ENCODE data around the gene MMAB.

The MMAB gene

DNA sequence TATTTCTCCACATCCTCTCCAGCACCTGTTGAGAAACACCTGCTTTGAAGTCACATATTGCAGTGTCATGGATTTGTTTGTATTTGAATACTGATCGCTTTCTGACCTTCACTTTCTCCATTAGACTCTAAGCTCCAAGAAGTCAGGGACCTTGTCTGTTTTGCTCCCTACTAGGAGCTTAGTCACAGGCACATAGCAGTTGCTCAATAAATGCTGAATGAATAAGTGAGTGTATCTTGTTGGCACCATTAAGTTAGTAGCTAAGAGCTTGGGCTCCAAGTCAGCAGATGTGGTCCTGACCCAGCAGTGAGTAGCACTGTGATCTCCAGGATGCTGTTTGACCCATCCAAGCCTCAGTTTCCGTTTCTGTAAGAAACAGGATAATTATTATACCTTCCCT, 10.4 kb upstream of the MMAB start:
- DNase-seq (ENCODE audit: low read depth), result no peak

GRCh38 chr12:109582636-109583035, 9.3 kb upstream of the MMAB start:
- no peak for DNase-seq (ENCODE audit: low read depth)

DNA sequence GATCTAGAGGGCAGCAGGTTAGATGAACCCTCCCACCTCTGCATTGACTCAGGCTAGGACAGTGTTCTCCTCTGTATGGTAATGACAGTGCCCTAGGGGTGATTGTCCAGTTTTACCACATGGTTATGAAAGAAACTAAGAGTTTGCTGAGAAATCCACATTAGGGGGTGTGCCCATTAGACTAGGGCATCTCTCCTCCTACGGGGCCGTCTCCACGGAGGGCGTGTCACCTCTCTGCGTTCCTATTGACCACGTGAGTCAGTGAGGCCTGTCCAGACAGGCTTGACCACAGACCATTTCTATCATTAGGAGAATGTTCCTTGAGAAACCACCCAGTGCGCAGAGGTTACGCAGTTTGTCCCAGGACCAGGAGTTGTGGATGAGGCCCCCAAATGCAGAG, 8.6 kb upstream of the MMAB start:
- peak; percentile 42 for DNase-seq (ENCODE audit: low read depth)

DNA sequence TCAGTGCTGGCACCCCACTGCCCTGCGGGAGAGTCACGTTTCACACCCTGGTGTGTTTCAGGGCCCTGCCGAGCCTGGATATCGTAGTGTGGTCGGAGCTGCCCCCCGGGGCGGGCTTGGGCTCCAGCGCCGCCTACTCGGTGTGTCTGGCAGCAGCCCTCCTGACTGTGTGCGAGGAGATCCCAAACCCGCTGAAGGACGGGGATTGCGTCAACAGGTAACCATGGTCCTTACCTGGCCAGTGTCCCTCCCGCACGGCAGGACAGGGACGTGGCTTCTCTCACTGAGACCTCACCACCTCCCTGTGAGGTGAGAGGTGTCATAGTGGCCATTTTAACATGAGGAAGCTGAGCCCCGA, 8.0 kb upstream of the MMAB start:
- no peak for DNase-seq (ENCODE audit: low read depth)

GRCh38 chr12:109580684-109581333, 7.5 kb upstream of the MMAB start:
- no peak for DNase-seq (ENCODE audit: low read depth)

- DNase-seq (ENCODE audit: low read depth), result no peak
Observed at GRCh38 chr12:109580272-109580671, 7.0 kb upstream of the MMAB start.

GRCh38 chr12:109579639-109580038, 6.3 kb upstream of the MMAB start:
- no peak for DNase-seq (ENCODE audit: low read depth)

GRCh38 chr12:109578330-109578927, 5.1 kb upstream of the MMAB start:
- no peak for DNase-seq (ENCODE audit: low read depth)

DNA sequence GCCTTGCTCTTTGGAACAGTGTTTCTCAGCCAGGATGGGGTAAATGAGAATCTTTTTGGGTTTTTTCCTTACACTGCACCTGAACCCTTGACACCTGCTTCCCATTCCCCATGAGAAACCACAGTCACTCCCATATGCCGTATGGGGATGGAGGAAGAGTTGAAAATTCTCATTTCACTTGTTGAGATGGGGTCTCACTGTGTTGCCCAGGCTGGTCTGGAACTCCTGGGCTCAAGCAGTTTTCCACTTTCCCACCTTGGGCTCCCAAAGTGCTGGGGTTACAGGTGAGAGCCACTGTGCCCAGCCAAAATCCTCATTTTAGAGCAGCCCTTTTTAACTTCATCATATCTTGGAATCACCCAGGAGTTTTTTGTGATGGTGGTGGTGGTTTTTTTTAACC, 4.0 kb upstream of the MMAB start:
- no peak for DNase-seq (ENCODE audit: low read depth)

DNA sequence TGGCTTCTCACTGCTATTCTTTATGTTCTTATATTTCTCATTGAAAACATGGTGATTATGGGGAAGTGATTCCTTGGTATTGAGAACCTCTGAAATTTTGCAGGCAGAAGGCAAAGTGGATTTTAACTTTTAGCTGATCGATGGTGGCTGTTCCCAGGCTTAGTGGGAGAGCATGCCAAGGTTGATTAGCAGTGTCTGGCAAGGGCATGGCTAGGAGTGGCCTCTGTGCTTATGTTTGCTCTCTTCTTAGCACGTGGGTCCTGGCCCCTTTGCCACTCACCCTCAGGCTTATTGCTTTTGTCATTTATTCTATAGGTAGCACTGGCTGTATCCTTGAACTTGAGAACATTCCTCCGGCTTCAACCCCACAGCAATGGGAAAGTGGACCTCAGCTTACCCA, 2.4 kb upstream of the MMAB start:
- no peak for DNase-seq (ENCODE audit: low read depth)

- DNase-seq (ENCODE audit: low read depth), result no peak
Observed at GRCh38 chr12:109573914-109574244, 575 bp upstream of the MMAB start.

- DNase-seq (ENCODE audit: low read depth), result no peak
Observed at GRCh38 chr12:109572506-109572845, 828 bp downstream of the MMAB start.

DNA sequence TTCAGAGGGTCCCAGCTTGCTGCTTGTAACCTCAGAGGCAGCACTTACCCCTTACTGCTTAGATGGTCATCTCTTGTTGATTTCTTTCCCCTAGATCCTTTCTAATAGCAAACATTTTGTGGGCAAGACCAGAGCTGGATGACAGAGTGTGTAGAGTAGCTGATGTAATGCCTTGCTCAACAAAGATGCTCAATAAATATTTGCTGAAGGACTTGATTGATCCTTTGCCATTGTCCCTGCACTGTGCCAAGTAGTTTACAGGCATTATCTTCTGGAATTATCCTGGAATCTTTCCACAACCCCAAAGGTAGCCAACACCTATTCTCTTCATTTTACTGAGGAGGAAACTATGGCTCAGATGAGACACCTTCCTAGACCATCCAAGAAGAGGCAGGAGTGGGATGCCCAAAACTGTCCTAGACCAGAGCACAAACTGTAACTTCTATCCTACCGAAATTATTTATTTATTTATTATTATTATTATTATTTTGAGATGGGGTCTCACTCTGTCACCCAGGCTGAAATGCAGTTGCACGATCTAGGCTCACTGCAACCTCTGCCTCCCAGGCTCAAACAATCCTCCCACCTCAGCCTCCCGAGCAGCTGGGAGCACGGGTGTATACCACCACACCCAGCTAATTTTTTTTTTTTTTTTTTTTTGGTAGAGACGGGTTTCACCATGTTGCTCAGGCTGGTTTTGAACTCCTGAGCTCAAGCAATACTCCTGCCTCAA, 1.4 kb downstream of the MMAB start:
- DNase-seq (ENCODE audit: low read depth), result no peak

DNA sequence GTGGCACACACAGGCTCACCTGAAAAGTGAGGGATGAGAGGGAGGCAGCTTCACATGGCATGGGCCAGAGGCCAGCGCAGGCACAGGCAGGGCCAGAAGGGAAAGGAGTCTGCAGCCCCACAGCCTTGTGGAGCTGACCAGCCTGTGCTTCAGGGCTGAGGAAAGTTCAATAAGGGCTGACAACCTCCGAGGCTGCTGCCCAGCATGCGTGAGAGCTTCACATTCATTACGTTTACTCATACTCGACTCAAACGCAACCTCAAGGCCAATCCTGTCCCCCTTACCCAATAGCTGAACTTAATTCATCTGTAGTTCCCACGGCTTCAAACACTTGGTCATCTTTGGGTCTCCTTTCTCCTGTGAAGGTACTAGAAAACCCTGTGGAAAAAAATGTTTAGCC, 4.8 kb downstream of the MMAB start:
- DNase-seq (ENCODE audit: low read depth), result no peak

DNA sequence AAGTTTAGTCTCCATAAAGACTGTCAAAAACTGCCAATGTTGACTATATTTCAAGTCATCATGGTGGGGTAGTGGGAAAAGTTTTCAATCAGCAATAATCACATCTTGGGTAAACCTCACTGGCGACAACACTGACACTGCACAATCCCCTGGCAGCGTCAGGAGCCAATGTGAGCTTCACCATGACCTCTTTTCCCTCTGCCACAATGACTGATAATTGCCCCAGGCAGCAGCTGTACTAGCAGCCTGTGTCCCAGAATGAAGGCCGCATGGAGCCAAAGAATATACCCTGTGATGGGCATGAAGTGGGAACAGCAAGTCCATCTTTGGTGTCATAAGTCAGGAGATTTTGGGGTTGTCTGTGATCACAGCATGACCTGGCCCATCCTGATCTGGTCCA, 5.3 kb downstream of the MMAB start:
- DNase-seq (ENCODE audit: low read depth), result no peak

- DNase-seq (ENCODE audit: low read depth), result no peak
Observed at GRCh38 chr12:109567296-109567695, 6.0 kb downstream of the MMAB start.

GRCh38 chr12:109566424-109566823, 6.9 kb downstream of the MMAB start:
- no peak for DNase-seq (ENCODE audit: low read depth)

DNA sequence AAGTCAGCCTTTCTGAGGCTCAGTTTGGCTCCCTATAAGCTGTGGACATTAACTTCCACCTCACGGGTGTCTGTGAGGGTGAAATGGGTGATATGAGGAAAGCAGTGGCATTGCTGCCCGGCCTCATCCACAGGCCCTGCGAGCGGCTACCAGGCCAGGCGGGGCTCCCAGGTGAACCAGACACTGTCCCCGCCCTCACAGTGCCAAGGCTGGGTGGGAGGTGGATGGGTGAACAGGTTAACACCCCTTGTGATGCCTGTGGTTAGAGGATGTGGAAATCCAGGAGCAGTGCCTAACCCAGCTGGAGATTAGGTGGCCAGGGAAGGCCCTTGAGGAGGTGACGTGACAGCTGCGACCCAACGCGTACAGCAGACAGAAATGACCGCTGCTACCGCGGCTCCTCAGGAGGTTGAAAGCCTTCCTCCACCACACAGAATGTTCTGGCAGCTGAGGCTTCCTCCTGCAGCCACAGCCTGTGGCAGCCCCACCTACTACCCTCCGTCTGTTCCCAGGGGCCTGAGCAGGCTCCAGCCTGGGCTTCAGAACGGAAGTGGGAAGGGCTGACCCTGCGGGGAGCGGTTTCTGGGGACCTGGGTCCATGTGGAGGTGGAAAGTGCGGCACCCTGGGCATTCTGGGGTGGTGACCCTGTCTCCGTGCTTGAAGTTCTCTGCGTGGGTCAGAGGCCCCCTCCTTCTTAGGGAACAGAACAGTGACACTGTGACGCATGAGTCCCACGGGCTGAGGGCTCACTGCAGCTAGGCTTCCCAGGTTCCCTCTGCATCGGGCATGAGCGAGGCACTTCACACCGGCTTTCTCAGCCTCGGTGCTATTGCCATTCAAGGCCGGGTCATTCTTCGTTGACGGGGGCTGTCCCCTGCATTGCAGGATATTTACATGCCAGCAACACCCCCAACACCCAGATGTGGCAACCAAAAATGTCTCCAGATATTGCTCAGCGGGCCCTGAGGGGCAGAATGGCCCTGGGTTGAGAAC, 9.7 kb downstream of the MMAB start:
- no peak for DNase-seq (ENCODE audit: low read depth)

GRCh38 chr12:109562871-109563270, 10.4 kb downstream of the MMAB start:
- no peak for DNase-seq (ENCODE audit: low read depth)

DNA sequence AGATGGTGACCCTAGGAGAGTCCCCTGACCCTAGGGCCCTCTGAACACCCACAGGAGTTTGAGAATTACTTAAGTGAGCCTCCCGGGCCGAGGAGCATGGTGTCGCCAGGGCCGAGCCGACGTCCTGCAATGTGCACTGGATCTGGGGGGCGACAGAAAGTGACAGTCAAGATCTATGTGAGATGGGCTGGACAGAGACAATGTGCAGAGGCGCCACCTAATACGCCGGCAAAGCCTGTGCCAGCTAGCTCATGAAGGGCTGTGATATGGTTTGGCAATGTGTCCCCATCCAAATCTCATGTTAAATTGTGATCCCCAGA, 11.6 kb downstream of the MMAB start:
- DNase-seq (ENCODE audit: low read depth), result no peak

DNA sequence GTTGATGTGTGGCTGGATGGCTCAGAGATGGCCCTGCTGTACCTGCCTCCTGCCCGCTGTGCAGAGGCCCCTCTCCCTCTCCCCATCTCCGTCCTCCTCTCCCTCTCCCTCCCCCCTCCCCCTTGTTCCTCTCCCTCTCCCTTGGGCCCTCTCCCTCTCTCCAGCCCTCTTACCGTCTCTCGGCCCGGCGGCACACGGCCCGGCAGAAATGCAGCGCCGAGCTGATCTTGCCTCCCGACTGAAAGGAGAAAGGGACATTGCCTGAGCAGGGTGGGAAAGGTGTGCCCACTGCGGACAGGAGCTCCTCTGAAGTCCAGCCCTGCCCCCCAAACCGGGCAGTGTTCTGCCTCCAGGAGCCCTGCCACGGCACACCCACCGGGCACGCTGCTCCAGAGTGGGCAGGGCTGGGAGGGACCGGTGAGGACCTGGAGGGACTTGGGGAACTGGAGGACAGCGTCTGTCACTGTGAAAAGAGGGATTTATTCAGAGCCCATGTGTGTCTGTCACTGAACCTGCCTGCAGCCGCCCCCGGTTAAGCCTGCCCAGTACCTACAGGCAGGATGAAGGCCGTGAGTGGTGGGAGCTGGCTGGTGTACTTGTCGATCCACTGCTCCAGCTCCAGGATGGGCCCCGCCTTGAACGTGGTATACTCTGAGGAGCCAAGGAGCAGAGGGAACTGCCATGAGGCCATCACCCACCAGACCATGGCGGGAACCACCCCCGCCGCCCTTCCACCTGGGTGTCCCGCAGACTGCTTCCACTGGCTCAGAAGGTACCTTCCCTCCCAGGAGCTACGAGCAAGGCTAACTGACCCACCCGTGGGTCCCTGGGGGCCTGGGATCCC, 12.2 kb downstream of the MMAB start:
- no peak for DNase-seq (ENCODE audit: low read depth)

DNA sequence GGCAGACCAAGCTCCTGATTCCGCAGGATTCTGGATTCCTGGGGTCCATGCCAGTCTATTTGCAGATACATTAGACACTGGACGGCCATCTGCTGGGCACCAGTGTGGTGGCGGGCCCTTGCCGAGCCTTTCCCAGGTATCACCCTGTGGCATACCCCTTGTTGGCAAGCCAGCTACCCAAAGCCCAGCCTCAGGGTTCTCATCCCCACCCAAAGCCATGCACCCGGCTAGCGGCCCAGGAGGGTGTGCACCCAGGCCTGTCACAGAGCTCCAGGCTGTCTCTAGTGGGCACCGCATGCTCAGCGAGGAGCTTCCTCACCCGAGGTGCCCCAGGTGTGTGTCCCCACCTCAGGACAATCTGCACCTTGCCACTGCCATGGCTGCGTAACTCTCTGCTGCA, 13.7 kb downstream of the MMAB start:
- DNase-seq (ENCODE audit: low read depth), result no peak
